ELR (cell line): ENCODE data around the gene RNF31.

Source experiments
- DNase-seq: peaks from one replicate; pipeline ENCODE4 v3.0.0-alpha.2; 2015; ENCODE audit warnings: low read depth

The RNF31 gene

DNA sequence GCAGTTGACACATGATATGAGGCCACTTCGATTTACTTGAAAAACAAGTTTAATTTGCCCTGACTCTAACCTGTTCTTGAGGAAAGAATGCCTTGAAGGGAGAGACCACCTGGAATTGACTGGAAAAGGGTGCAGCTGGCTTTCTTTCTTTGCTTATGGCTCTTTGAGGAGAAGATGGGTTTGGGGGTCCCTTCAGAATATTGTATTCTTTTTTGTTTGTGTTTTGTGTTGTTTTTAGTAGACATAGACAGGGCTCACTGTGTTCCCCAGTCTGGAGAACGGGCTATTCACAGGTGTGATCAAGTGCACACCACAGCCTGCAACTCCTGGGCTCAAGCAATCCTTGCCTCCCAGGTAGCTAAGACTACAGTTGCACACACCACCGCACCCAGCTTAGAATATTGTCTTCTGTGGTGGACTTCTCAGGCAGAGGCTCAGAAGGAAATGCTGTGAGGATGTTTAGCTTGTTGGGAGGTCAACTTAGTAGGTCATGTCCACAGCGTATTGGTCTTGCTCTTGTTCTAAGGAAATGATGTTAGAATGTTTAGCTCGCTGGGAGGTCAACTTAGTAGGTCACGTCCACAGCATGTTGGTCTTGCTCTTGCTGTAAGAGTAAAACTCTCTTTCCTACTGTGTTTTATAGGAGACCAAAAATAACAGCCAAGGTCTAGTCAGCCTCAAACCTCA lies 31.0 kb upstream of the RNF31 start:
- no peak for DNase-seq

DNA sequence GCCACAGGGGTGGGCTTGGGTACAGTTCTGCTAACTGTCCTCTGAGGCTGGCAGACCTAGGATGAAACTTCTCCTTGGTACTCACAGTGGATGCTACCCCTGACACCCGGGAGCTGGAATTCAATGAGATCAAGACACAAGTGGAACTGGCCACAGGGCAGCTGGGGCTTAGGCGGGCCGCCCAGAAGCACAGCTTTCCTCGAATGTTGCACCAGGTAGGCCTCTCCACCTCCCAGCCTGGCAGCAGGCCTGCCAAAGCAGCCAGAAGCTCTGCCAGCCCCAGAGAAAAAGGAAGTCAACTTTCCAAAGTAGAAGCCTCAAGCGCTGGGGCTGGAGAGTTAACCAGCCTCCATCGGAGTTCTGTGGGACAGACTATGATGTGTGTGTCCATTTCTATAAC lies 30.1 kb upstream of the RNF31 start:
- DNase-seq: no peak

DNA sequence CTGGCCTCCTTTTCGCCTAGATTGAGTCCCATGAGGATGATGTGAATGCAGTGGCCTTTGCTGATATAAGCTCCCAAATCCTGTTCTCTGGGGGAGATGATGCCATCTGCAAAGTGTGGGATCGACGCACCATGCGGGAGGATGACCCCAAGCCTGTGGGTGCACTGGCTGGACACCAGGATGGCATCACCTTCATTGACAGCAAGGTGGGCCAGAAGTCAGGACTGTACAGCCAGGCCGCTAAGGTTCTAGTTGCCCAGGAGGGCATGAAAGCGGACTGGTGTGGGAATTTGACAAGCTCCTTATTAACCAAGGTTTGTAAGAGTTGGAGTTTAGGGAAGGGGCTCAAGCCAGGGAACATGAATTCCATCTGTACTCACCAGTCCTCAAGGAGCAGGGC lies 27.6 kb upstream of the RNF31 start:
- no peak for DNase-seq

DNA sequence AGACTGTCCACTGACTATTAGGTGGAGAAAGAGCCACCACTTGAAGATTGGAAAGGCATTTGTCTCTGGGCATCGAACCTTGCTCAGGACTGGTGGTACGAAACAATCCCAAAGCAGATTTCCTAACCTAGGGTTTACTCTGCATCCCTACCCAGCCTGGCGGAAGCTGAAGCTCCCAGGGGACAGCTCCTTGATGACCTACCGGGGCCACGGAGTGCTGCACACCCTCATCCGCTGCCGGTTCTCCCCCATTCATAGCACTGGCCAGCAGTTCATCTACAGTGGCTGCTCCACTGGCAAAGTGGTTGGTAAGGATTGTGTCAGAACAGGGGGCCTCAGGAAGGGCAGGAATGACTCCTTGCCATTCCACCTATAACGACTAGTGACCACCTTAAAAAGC lies 26.1 kb upstream of the RNF31 start:
- no peak for DNase-seq

- DNase-seq: no peak
Observed at GRCh38 chr14:24122416-24122815, 24.9 kb upstream of the RNF31 start.

DNA sequence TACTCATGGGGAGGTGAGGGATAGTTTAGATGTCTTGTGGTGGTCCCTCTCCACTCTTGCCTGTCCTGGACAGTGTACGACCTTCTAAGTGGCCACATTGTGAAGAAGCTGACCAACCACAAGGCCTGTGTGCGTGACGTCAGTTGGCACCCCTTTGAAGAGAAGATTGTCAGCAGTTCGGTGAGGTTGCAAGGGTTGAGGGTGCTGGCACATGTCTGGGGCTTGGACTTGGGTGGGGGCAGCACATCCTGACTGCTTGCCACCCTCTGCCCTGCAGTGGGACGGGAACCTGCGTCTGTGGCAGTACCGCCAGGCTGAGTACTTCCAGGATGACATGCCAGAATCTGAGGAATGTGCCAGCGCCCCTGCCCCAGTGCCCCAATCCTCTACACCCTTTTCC lies 24.4 kb upstream of the RNF31 start:
- DNase-seq: no peak

DNA sequence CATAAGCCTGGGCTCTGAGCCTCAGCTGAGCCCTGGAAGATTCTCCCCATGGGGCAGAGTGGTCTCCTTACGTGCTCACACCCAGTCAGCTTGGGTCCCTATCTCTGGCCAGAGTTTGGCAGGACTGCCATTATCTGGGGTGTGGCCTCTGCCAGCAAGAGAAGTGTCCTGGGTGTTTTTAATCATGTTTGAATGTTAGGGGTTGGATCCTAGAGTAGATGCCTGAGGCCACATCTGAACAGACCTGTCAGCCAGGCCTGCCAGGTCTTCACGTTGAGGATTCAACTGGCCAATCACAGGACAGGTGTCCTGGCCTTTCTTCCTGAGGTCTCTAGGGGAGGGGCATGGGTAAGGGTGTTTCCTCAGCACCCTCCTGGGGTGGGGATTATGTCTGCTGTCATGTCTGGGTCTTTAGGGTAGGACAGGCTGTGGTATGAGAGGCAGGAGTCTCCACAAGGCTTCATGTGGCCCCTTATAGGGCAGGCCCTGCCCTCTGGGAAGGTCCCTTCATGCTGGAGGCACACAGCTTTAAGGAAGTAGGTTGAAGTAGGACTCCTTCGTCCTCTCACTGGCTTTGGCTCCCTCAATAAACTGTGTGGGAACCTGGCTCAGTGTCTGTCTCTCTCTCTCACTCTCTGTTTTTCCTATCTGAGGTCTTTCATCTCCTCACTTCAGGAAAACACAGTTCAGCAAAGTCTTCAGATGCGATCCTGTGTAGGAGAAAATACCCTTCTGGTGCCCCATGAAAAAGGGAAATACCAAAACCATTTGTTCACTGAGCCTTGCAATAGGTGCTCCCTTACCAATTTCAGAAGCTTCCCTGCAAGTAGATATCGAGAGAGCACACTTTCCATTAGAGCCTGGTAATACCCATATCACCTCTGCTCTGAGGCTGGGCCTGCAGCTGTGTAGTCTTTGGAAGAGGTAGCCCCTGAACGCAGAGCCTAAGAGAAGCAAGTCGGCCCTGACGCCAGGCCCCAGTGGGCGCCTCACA lies 23.6 kb upstream of the RNF31 start:
- DNase-seq: no peak

GRCh38 chr14:24126939-24127338 lies 20.4 kb upstream of the RNF31 start:
- DNase-seq: no peak

DNA sequence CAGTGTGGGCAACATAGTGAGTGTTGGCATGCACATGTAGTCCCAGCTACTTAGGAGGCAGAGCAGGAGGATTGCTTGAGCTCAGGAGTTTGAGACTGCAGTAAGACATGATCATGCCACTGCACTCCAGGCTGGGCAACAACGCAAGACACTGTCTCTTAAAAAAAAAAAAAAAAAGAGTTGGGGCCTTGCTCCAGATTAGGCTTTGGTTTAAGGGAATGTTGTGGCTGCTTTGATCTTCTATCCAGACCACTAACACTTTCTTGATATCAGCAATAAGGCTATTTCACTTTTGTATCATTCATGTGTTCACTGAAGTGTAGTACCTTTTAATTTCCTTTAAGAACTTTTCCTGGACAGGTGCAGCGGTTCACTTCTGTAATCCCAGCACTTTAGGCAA lies 19.6 kb upstream of the RNF31 start:
- no peak for DNase-seq

DNA sequence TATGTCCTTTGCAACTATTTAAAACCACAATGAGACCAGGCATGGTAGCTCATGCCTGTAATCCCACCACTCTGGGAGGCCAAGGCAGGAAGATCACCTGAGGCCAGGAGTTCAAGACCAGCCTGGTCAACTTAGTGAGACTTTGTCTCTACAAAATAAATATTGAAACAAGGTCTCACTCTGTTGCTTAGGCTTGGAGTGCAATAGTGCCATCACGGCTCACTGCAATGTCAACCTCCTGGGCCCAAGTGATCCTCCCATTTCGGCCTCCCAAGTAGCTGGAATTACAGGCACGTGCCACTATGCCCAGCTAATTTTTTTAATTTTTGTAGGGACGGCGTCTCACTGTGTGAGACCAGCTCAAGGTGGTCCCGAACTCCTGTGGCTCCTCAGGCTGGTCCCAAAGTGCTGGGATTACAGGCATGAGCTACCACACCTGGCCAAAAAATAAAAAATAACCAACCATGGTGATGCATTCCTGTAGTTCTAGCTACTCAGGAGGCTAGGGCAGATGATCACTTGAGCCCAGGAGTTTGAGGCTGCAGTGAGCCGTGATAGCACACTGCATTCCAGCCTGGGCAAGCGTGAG lies 17.8 kb upstream of the RNF31 start:
- DNase-seq: no peak

GRCh38 chr14:24130380-24130716 lies 16.9 kb upstream of the RNF31 start, which contains the start of gene FITM1:
Gene FITM1 (plus strand): TSS chr14:24130659. CDS start chr14:24131564, 905 bp downstream.
- no peak for DNase-seq

GRCh38 chr14:24130717-24131548 lies 16.4 kb upstream of the RNF31 start:
- no peak for DNase-seq

DNA sequence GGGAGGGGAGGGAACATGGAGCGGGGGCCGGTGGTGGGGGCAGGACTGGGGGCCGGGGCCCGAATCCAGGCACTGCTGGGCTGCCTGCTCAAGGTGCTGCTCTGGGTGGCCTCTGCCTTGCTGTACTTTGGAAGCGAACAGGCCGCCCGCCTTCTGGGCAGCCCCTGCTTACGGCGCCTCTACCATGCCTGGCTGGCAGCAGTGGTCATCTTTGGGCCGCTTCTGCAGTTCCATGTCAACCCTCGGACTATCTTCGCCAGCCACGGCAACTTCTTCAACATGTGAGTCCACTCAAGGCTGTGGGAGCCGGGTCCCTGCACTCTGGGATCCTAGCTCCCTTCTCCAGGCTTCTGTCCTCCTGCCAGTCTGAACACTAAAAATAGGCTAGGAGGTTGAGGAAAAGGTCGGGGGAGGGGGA lies 15.7 kb upstream of the RNF31 start:
- DNase-seq: no peak

- DNase-seq: no peak
Observed at GRCh38 chr14:24132061-24132685, 15.1 kb upstream of the RNF31 start.

GRCh38 chr14:24132976-24133375 lies 14.3 kb upstream of the RNF31 start:
- no peak for DNase-seq

GRCh38 chr14:24133735-24134134 lies 13.6 kb upstream of the RNF31 start:
- no peak for DNase-seq

DNA sequence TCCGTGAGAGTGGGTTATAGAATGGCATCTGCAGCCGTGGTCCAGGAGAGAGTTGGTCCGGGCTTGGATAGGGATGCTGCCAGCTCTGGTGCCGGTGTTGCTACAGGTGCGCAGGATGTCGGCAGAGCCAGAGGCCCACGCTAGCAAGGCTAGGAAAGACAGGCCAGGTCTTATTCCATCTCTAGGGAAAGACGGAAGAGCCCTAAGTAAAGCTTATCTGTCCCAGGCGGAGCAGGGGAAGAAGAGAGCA lies 11.8 kb upstream of the RNF31 start:
- no peak for DNase-seq

DNA sequence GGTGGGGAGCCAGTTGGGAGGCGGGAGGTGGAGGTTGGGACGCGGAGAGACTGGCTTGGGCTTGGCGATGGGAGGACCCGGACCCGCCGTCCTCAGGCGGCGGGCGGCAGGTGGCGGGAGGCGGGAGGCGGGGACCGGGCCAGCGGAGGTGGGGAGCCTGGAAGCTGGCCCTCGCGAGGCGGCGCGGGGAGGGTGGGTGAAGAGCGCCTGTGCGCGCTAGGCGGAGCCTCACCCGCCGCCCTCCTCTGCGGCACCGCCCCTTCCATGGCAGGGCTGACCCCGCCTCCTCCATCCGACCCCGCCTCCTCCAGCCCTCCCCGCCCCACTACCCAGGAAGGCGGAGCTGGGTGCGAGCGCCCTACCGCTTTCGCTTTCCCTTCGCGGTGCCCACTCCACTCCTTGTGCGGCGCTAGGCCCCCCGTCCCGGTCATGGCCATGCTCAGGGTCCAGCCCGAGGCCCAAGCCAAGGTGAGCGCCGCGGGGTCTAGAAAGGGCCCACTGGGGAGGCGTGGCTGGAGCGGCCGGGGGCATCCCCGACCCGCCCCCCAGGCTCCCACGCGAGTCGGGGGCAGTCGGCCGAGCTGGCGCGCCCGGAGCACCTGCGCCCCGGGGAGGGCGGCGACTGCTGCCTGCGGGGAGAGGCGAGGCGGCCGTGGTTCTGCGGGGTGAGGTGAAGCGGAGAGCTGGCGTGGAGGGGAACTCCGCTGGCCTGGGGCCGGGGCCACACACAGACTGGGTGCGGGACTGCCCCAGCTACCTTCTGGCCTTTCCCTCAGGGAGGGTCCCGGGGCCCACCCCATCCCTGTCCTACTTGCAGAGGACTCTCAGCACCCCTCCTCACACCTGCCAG lies 11.2 kb upstream of the RNF31 start, which contains the start of gene PSME1:
TSS of gene PSME1 (plus strand) at position 361 of the 850 bp plus-strand sequence. CDS start at position 430, 69 bp downstream.
- DNase-seq: peak; percentile 90

DNA sequence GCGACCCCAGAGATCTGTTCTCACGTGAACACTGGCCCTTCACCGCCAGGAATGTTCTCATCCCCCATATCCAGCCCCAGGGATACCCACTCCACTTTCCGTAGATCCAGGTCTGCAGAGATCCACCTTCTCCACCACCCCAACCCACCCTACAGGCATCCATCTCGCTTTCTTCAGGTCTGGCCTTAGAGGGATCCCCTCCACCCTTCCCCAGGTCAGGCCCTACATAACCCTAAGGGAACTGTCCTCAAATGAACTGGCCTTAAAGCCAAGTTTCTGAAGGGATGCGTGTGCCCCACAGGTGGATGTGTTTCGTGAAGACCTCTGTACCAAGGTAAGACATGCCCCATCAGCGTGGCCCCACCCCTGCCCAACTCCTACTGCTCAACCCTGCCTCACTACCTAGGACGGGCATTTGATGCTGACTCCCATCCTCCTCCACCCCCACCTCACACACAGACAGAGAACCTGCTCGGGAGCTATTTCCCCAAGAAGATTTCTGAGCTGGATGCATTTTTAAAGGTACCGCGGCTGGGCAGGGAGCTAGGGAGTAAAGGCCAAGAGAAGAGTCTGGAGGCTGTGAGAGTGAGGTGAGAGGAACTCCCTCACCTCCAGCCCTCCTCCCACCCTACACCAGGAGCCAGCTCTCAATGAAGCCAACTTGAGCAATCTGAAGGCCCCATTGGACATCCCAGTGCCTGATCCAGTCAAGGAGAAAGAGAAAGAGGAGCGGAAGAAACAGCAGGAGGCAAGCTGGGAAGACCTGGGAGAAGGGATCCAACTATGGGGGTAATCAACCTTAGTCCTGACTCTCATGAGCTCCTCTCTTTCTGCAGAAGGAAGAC lies 10.4 kb upstream of the RNF31 start:
- DNase-seq: no peak
